Heart right ventricle (tissue), 16 donors: ENCODE data around the gene PRDM16. TPM values are rescaled to one million over a fixed set of nuclear protein-coding genes. Genes with fewer than 3 reads are reported as not detected.
"Not testable (repeated sequence)": the region's sequence is repeated elsewhere in the genome, so short reads cannot be mapped to it uniquely, and the experiment has no call there.

Experiments
- ATAC-seq, 8 donors: fragments of 200-7000 bp; cut with Tn5 transposase; one replicate each; pipeline ENCODE4 v1.9.1; 2020; ENCODE audit warnings: mild to moderate bottlenecking in 8 of 8, moderate library complexity in 8 of 8, moderate number of reproducible peaks in 1 of 8
- DNase-seq, 2 donors: peaks; one replicate each; pipeline ENCODE4 v3.0.0-alpha.2; 2020
- H3K27ac ChIP-seq, 10 donors: fragments of 200-600 bp; sonication (generic) in 2 of 10; one replicate each; pipeline versions ENCODE4 v1.5.0 to v1.8.0; 2020 to 2022; ENCODE audit warnings: mild to moderate bottlenecking in 3 of 10
- H3K27me3 ChIP-seq, 7 donors: fragments of 200-600 bp; one replicate each; pipeline ENCODE4 v1.8.0; 2021 to 2022; ENCODE audit warnings: mild to moderate bottlenecking in 2 of 7
- H3K36me3 ChIP-seq, 9 donors: fragments of 200-600 bp; sonication (generic) in 1 of 9; one replicate each; pipeline versions ENCODE4 v1.5.0 to v1.8.0; 2020 to 2022; ENCODE audit warnings: mild to moderate bottlenecking in 2 of 9
- H3K4me1 ChIP-seq, 9 donors: fragments of 200-600 bp; sonication (generic) in 1 of 9; one replicate each; pipeline versions ENCODE4 v1.5.0 to v1.8.0; 2020 to 2022; ENCODE audit warnings: mild to moderate bottlenecking in 4 of 9
- H3K4me3 ChIP-seq, 10 donors: fragments of 200-600 bp; sonication (generic) in 2 of 10; one replicate each; pipeline versions ENCODE4 v1.5.0 to v1.8.0; 2020 to 2022; ENCODE audit warnings: mild to moderate bottlenecking in 7 of 10, moderate library complexity in 2 of 10
- H3K9me3 ChIP-seq, 11 donors: fragments of 200-600 bp in 10 of 11; sonication (generic) in 2 of 11; one replicate each; pipeline versions ENCODE4 v1.5.0 to v1.8.0; 2013 to 2022; ENCODE audit warnings: mild to moderate bottlenecking in 2 of 11, control low read depth in 1 of 11, moderate library complexity in 1 of 11
- CTCF ChIP-seq, 9 donors: fragments of 200-600 bp; sonication (generic) in 2 of 9; IDR thresholded peaks; one replicate each; pipeline versions ENCODE4 v1.5.0 to v1.8.0; 2021 to 2022; ENCODE audit warnings: antibody characterized with exemption in 9 of 9, mild to moderate bottlenecking in 5 of 9, moderate library complexity in 1 of 9
- WGBS, 2 donors: extraction: QIAGEN DNeasy Blood & Tissue Kit; methylation state at CpG; one replicate each; pipeline ENCODE4 v1.1.7; 2013; ENCODE audit warnings: inconsistent platforms in 1 of 2; 5-methylcytosine and 5-hydroxymethylcytosine counted together
- intact Hi-C, 10 donors: fragments of 100-400 bp; cut with DNase I; formaldehyde crosslinking; loops; one replicate each; pipeline versions ENCODE4 v1.11.1 to v1.14.2; 2022
- polyA plus RNA-seq, 2 donors: library from polyadenylated mRNA; stranded (reverse); fragments of 200-250 nt; gene quantifications; one replicate each; pipeline ENCODE4 v1.2.3, GENCODE V29; 2013
- total RNA-seq, 10 donors: library from RNA; stranded (reverse); fragmentation: NEBNext Ultra II Directional in 3 of 10; extraction: Animal tissue kit (Norgen Biotek cat#: 25700) in 3 of 10; gene quantifications; one replicate each; pipeline versions ENCODE4 v1.2.1 to v1.2.4, GENCODE V29; 2021 to 2023
- donor health status: Arrhythmogenic right ventricular cardiomyopathy.
- donor health status: ischemic (EF 13 %, LVEDD 7.1; RV severe dilation, severe dysfunction).
- donor health status: healthy with polysubstance abuse.
- donor health status: DM: no; HTN: yes; CAD: no.
- donor health status: DM: no; HTN: no; CAD: no.
- donor health status: ischemic (EF 25% LVEDD 6.9; RV normal size, moderate dysfunction).
- donor health status: ischemic (EF 25% LVEDD 5.7; RV mildly dilated, moderate dysfunction).
- donor health status: healthy.
- donor health status: DM: yes; HTN: yes; CAD: no.
- donor health status: Ischemic cardiomyopathy.
- donor health status: ischemic (EF 35%, LVEDD 5.7; RV mildly dilated, moderate dysfunction).
- donor health status: nonischemic (EF 11% LVEDD 7.7; RV severe dilation, severe dysfunction).
- donor health status: DM: yes; HTN: yes; CAD: no.
- donor health status: PGD.
- donor health status: ischemic (EF 29% LVEDD 5.4; RV normal size, mild dysfunction).
- donor health status: nonischemic (EF 23%, LVEDD 6.1; RV moderate dilation, normal function).

Gene PRDM16
- total and polyA plus RNA-seq, 12 donors, result 4.1 to 25.9 (median 14.8) TPM

- DNase-seq (peak; percentile 53 to 62), ATAC-seq (peak; percentile 60 to 89 (median 74))
- intact Hi-C loops, result loop anchor here in 8 of 10 donors (2.0 to 10.0 kb wide), 9 partner anchors 131 to 272 kb away; partner anchors contain the start of gene PRDM16 (in 2 of the 8)
- Histone ChIP-seq H3K4me3 (peak overlapping the region in 5 of 10 donors; percentile 3 to 30 (median 20)), H3K27me3 (peaks cover 0 to 35% (median 15%) of the 10 kb centered on the region in 7 donors), H3K27ac (peak overlapping the region in 8 of 10 donors; percentile 44 to 75 (median 55)), H3K36me3 (no peaks in the 10 kb centered on the region), H3K9me3 (no peaks in the 10 kb centered on the region), H3K4me1 (peaks cover 0 to 24% (median 13%) of the 10 kb centered on the region in 9 donors)
- peak; percentile 46 to 89 (median 74) for TF ChIP-seq CTCF (IDR thresholded peaks at IDR 0.05)
- WGBS, 2 donors, result 14 to 18% methylated on average over 22 of the region's 22 CpGs
These were observed 214.8 kb downstream of the PRDM16 start for GRCh38 chr1:3283849-3284248.

GRCh38 chr1:3284691-3285090, 215.7 kb downstream of the PRDM16 start:
- 86% methylated on average over 13 to 15 of the region's 15 CpGs for WGBS, 2 donors
- H3K4me1 ChIP-seq, result peaks cover 0 to 24% (median 13%) of the 10 kb centered on the region in 9 donors
- H3K4me3 ChIP-seq, result no peak overlapping the region
- ATAC-seq (peak in 1 of 8 donors; percentile 30), DNase-seq (no peak)
- H3K9me3 ChIP-seq, result no peaks in the 10 kb centered on the region
- H3K36me3 ChIP-seq, result no peaks in the 10 kb centered on the region
- no peak overlapping the region for H3K27ac ChIP-seq
- TF ChIP-seq CTCF (IDR thresholded peaks at IDR 0.05), result no peak
- intact Hi-C loops, result loop anchor here in 7 of 10 donors (2.0 to 10.0 kb wide), 9 partner anchors 130 to 272 kb away; partner anchors contain the start of gene PRDM16 (in 2 of the 7)
- H3K27me3 ChIP-seq, result peaks cover 0 to 35% (median 15%) of the 10 kb centered on the region in 7 donors

- Histone ChIP-seq H3K27ac (no peak overlapping the region), H3K4me1 (peaks cover 0 to 24% (median 13%) of the 10 kb centered on the region in 9 donors), H3K36me3 (no peaks in the 10 kb centered on the region), H3K27me3 (peaks cover 0 to 35% (median 15%) of the 10 kb centered on the region in 7 donors), H3K9me3 (no peaks in the 10 kb centered on the region), H3K4me3 (no peak overlapping the region)
- intact Hi-C loops, result loop anchor here in 6 of 10 donors (2.0 to 10.0 kb wide), 6 partner anchors 130 to 270 kb away; no protein-coding TSS in a partner anchor
- ATAC-seq, result peak in 1 of 8 donors; percentile 1
- no peak for TF ChIP-seq CTCF (IDR thresholded peaks at IDR 0.05)
- no peak for DNase-seq
- WGBS, 2 donors, result 75 to 78% methylated on average over 19 of the region's 19 CpGs
These were observed 216.2 kb downstream of the PRDM16 start for GRCh38 chr1:3285106-3285740.

GRCh38 chr1:3287095-3287494, 218.1 kb downstream of the PRDM16 start:
- WGBS, 2 donors, result 93 to 94% methylated on average over 23 to 28 of the region's 33 CpGs
- not testable (repeated sequence) for ATAC-seq, H3K4me3 ChIP-seq, H3K36me3 ChIP-seq, H3K9me3 ChIP-seq, DNase-seq, H3K27ac ChIP-seq
- intact Hi-C loops, result loop anchor here in 5 of 10 donors (10.0 kb wide), 4 partner anchors 128 to 272 kb away; no protein-coding TSS in a partner anchor
- Histone ChIP-seq H3K4me1 (peaks cover 3 to 34% (median 19%) of the 10 kb centered on the region in 9 donors), H3K27me3 (peaks cover 0 to 37% (median 15%) of the 10 kb centered on the region in 7 donors)
